HEK293T (cell line): Measurements from ENCODE around the gene HERC3.

Experiments used
- CTCF ChIA-PET: fragments of 350-600 bp; formaldehyde crosslinking; extraction: SDS; loops from one replicate; lab custom pipeline; 2021; ENCODE audit warnings: antibody characterized with exemption, inconsistent platforms; lab: Yijun Ruan, JAX
- POLR2A ChIA-PET: fragments of 350-600 bp; formaldehyde crosslinking; extraction: SDS; loops from one replicate; lab custom pipeline; 2020; ENCODE audit warnings: antibody characterized with exemption, inconsistent platforms; lab: Yijun Ruan, JAX
- DNase-seq: peaks from one replicate; pipeline ENCODE4 v3.0.0; 2012; ENCODE audit warnings: mixed read lengths; ENCODE audit errors: extremely low spot score
- ARNT ChIP-seq: fragments of 450-650 bp; IDR thresholded peaks from 2 replicates; pipeline ENCODE4 v1.6.1; 2017; ENCODE audit warnings: mild to moderate bottlenecking
- BHLHE40 ChIP-seq: fragments of 450-650 bp; IDR thresholded peaks from 2 replicates; pipeline ENCODE4 v1.6.1; 2016; ENCODE audit warnings: mild to moderate bottlenecking, moderate library complexity, borderline replicate concordance
- CTBP1 ChIP-seq: fragments of 450-650 bp; IDR thresholded peaks from 2 replicates; pipeline ENCODE4 v1.6.1; 2016; ENCODE audit warnings: borderline replicate concordance
- ELF4 ChIP-seq: fragments of 450-650 bp; IDR thresholded peaks from 2 replicates; pipeline ENCODE4 v1.6.1; 2017; ENCODE audit warnings: antibody characterized with exemption
- FOXA1 ChIP-seq: fragments of 450-650 bp; IDR thresholded peaks from 2 replicates; pipeline ENCODE4 v1.6.1; 2016; ENCODE audit warnings: mild to moderate bottlenecking
- FOXK2 ChIP-seq: fragments of 450-650 bp; IDR thresholded peaks from 2 replicates; pipeline ENCODE4 v1.6.1; 2016; ENCODE audit warnings: mild to moderate bottlenecking
- FOXM1 ChIP-seq: fragments of 450-650 bp; IDR thresholded peaks from 2 replicates; pipeline ENCODE4 v1.6.1; 2017; ENCODE audit warnings: mild to moderate bottlenecking, borderline replicate concordance
- HDGF ChIP-seq: fragments of 450-650 bp; IDR thresholded peaks from 2 replicates; pipeline ENCODE4 v1.6.1; 2017; ENCODE audit warnings: antibody characterized with exemption, borderline replicate concordance
- L3MBTL2 ChIP-seq: fragments of 450-650 bp; conservative IDR thresholded peaks from 2 replicates; pipeline ENCODE4 v1.6.1; 2016; ENCODE audit warnings: mild to moderate bottlenecking
- LEF1 ChIP-seq: fragments of 450-650 bp; IDR thresholded peaks from 2 replicates; pipeline ENCODE4 v1.6.1; 2017; ENCODE audit warnings: mild to moderate bottlenecking, borderline replicate concordance
- NFRKB ChIP-seq: fragments of 450-650 bp; IDR thresholded peaks from 2 replicates; pipeline ENCODE4 v1.6.1; 2016; ENCODE audit warnings: mild to moderate bottlenecking, moderate library complexity
- PKNOX1 ChIP-seq: fragments of 450-650 bp; IDR thresholded peaks from 2 replicates; pipeline ENCODE4 v1.6.1; 2016
- SP1 ChIP-seq: fragments of 450-650 bp; IDR thresholded peaks from 2 replicates; pipeline ENCODE4 v1.6.1; 2017
- SUZ12 ChIP-seq: fragments of 450-650 bp; IDR thresholded peaks from 2 replicates; pipeline ENCODE4 v1.6.1; 2016; ENCODE audit warnings: mild to moderate bottlenecking
- TARDBP ChIP-seq: fragments of 450-650 bp; IDR thresholded peaks from 2 replicates; pipeline ENCODE4 v1.6.1; 2016
- ZNF384 ChIP-seq: fragments of 450-650 bp; IDR thresholded peaks from 2 replicates; pipeline ENCODE4 v1.6.1; 2016

Gene HERC3

DNA sequence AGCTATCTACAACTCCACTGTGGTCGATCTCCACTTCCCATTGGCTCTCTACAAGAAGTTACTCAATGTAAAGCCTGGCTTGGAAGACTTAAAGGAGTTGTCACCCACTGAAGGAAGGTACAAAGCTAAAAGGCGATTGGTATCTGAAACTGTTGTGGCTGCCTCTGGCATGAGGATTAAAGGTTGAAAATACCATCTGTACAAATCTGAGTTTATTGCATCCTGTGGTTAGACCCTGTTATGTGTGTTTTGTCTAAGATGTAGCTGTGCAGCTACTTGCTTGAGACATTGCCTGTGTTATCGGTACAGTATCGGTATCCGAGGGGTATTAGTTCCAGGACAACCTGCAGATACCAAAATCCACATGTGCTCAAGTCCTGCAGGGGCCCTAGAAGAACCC, 88.9 kb downstream of the HERC3 start:
- TF ChIP-seq ZNF384 (no peak), TARDBP (no peak), PKNOX1 (no peak)
- no peak for DNase-seq
- ChIA-PET CTCF (interaction anchor here (0.5 kb wide), 1 partner anchor 71 kb away, joined by 3 read pairs; no protein-coding TSS in a partner anchor), POLR2A (no interaction called here)

GRCh38 chr4:88690355-88690754, 98.1 kb downstream of the HERC3 start:
- POLR2A ChIA-PET = no interaction called here
- no peak for DNase-seq
- CTCF ChIA-PET = no interaction called here
- TF ChIP-seq FOXK2 (no peak), FOXA1 (no peak)

GRCh38 chr4:88693792-88694191, 101.5 kb downstream of the HERC3 start:
- ChIA-PET POLR2A (no interaction called here), CTCF (interaction anchor here (1.1 kb wide), 1 partner anchor 21 kb away, joined by 3 read pairs; no protein-coding TSS in a partner anchor)
- TF ChIP-seq LEF1 = no peak
- TF ChIP-seq ARNT = no peak
- no peak for TF ChIP-seq PKNOX1
- TF ChIP-seq FOXA1 = no peak
- no peak for TF ChIP-seq ELF4
- TF ChIP-seq FOXM1 = no peak
- no peak for TF ChIP-seq TARDBP
- TF ChIP-seq L3MBTL2 = no peak
- no peak for TF ChIP-seq ZNF384
- TF ChIP-seq NFRKB = no peak
- TF ChIP-seq FOXK2 = no peak
- no peak for TF ChIP-seq BHLHE40
- TF ChIP-seq SP1 = no peak
- TF ChIP-seq SUZ12 = no peak
- no peak for DNase-seq

GRCh38 chr4:88696630-88697029, 104.3 kb downstream of the HERC3 start:
- POLR2A ChIA-PET = no interaction called here
- CTCF ChIA-PET = no interaction called here
- no peak for TF ChIP-seq NFRKB
- TF ChIP-seq CTBP1 = no peak
- TF ChIP-seq FOXK2 = no peak
- TF ChIP-seq TARDBP = no peak
- no peak for DNase-seq

DNA sequence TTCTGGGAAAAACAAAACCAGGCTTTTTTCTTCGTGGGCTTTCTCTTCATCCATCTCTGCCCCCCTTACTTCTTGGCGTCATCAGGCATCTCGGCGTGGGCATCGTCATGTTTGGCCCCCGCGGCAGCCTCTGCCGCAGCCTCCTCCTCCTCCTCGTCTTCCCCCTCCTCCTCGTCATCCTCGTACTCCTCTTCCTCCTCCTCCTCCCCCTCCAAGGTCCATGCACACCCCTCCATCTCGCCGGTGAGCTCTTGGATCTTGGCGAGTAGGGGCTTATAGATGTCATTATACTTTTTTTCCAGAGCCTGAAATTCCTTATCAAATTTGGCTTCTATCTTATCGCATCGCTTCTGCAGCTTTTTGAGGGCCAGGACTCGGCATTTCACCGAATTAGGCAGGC, 104.9 kb downstream of the HERC3 start:
- CTCF ChIA-PET = no interaction called here
- TF ChIP-seq CTBP1 (no peak), TARDBP (no peak), FOXK2 (no peak), FOXA1 (no peak), ZNF384 (no peak)
- POLR2A ChIA-PET = no interaction called here
- no peak for DNase-seq

DNA sequence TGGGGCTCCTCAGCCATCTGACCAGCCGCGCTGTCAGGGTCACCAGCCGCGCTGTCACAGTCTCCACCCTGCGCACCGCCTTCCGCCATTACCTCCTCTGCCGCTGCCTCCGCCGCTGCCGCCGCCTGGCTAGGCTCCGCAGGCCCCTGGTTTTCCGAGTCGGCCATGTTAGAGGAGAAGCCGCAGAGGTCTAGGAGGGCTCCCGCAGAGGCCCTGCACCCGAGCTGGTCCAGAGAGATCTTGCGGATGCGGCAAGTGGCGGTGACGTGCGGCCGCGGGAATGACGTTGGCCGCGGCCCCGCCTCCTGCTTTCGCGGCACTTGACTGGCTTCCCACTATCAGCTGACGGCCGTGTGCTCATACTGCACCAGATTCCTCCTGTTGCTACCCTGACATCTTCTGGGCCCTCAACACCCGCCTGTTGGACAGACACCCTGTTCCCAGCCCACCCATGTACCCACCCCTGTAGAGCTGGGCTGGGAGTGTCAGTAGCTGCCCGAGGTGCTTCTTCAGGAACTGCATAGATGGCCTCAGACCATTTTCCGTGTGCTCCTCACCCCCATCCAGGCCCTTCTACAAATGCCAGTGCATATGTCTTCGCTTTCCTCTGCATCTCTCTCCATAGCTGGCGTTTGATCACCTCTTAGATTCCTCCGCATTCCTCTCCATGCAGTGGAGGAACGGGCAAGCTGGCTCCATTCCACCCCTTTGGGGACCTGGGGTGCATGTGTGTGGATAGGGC, 105.5 kb downstream of the HERC3 start, which contains the start of gene NAP1L5:
Gene NAP1L5 (minus strand): TSS at position 242 of the 742 bp plus-strand sequence. CDS start 75 bp downstream, at position 167.
- POLR2A ChIA-PET = no interaction called here
- no peak for DNase-seq
- TF ChIP-seq ELF4 (no peak), CTBP1 (no peak), FOXK2 (no peak), NFRKB (no peak), BHLHE40 (no peak), FOXM1 (no peak), SUZ12 (no peak)
- CTCF ChIA-PET = no interaction called here

DNA sequence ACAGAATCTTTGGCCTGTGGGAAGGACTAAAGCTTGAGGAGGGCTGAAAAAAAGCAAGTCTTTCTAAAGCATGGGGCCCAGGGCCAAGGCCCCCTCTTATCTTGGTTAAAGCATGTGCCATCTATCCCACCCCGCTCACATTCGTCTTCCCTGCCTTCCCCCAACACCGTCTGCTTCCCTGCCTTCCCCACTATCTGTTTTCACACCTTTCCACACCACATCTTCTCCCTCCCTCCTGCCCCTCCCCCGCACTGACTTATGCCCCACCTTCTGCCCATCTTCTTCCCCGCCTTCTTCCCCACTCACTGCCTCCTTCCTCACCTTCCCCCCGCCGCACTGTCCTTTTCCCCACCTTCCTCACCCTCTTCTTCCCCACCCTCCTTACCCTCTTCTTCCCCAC, 106.2 kb downstream of the HERC3 start:
- ChIA-PET CTCF (no interaction called here), POLR2A (no interaction called here)
- TF ChIP-seq TARDBP (no peak), SP1 (no peak), ZNF384 (no peak), BHLHE40 (no peak), FOXM1 (no peak), FOXA1 (no peak), NFRKB (no peak), L3MBTL2 (no peak), FOXK2 (no peak), CTBP1 (no peak), SUZ12 (no peak), HDGF (no peak)
- DNase-seq = no peak

DNA sequence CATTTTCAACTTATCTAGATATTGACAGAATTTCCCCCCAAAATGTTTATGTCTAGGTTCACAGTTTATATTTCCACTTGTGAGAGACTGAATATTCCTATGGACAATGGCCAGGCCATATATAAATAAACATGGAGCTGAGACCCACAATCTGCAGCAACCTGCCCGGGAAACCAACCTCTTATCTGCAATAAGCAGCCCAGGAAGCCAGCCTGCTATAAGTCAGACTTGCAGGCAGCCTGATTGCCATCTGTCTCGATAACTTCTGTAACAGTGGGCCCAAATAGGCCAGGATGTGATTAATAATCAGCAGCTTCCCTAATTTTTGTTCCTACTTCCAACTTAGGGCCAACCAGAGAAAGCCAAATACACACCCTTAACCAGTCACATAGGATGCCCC, 110.5 kb downstream of the HERC3 start:
- no peak for DNase-seq
- POLR2A ChIA-PET = no interaction called here
- TF ChIP-seq CTBP1 (no peak), LEF1 (no peak), SP1 (no peak), FOXA1 (no peak), BHLHE40 (no peak), ELF4 (no peak), ARNT (no peak), FOXM1 (no peak), L3MBTL2 (no peak), SUZ12 (no peak), NFRKB (no peak)
- CTCF ChIA-PET = no interaction called here
